Measurements from ENCODE around the gene MEIS2.

Gene MEIS2

DNA sequence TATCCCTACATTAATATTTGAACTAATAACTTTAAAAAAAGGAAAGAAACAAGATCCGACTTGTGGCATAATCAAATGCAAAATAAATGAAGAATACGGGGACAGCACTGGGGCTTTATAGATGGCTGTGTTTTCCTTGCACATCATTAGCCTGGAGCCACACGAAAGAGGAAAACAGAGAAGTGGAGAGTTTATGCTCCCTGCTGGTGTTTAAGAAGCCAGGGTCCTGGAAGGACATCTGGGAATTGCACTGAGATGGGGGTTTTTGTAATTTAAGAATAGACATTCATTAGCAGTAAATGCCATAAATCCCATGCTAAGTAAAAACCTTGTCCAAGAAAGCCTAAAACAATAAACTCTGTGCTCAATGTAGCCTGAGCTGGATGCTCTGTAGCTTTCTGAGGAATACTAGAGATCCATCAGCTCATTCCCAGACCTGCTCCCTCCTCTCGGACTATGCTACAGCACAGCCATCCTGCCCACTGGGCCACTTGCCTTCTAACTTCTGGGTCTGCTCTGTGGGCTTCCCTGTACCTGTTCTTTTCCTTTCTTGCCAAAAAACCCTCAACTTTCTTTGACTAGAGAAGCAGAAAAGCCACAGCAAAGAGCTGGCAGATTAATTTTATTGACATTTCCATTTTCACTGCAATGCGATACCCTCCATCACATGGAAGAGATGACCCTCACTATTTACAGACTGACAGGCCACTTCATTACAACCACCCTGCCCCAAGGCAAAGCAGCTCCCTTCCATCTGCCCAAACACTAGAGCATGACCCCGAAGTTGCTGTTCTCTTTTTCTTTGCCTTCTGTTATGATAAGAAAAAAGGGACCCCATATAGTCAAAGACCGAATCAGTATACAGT, 62.3 kb downstream of the MEIS2 start:
- DNase-seq = no peak

DNA sequence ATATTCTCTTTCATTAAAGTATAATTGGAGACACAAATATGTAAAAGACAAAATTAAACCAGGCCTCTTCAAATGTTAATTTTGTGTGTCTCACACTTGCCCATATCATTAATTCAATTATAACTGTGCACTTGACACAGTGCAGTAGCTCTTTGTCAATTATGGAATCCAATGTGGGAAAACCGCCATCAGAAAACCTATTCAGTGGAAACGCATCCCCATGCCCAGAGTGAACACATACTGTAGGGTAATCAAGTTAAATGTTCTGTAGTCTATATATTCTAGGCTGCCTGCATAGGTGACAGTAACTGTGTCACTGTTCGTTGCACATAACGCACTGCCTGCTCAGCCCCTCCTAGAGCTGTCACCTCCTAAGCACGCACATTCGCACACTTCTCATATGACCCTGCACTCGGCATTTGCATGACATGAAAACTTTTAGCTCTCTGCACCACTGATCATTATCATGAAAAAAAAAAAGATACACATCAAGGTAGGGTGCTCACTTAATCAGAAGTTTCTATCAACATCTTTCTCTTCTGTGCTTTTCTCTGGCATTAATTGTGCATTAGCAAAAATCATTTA, 63.2 kb downstream of the MEIS2 start:
- DNase-seq = no peak

DNA sequence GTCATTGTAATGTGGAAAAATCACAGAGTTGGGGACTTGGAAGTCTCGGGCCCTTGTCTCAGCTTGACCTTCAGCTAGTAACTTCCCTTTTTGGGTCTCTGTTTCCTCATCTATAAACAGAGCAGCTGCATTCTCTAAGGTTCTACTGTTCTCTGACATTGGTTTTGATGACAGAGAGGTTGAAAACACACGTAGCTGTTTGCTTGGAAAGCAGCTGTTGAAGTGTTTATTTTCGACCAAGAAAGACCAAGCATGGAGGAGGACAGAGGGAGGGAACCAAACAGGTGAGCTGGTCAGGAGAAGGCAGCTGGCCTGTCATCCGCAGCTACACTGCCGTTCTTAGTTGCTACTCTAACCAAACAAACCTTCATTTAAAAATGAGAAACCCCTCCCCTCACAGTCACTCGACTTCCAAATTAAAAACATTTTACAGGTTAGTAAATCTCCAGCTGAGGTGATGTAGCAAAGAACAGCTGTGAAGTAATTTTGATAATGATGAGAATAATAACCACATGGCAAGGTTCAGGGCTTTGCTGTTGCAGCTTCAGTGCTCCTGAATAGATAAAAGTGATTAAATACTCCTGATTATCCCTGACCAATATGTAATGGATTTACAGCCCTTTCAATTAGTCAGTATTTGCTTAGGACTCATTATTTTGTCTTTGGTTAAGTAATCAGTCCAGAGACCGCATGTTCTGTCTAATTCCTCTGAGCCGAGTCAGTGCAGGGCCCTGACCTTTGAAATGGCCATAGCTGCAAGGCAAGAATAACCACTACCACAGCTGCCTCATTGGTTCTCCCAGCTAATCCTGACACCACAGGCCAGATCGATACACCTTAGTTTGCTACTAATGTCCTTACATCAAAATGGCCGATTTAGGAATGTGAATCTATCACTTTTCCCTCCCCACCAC, 65.3 kb downstream of the MEIS2 start:
- no peak for DNase-seq

DNA sequence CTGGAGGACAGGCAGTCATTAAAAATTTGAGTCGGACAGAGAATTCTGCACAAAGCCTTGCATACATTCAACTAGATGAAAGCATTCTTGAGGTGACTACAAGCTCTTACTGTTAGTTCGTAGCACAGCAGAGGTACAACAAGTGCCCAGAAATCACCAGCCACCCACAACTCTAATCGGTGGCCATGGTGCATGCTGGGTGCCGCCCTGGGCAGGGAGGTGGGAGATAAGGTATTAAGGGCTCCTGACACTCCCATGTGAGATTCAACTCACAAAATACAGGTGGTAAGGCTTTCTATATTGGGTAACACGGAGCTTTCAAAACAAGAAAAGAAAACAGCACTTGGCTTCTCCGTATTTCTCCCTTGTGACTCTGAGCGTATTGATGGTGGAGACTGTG, 66.0 kb downstream of the MEIS2 start:
- no peak for DNase-seq

DNA sequence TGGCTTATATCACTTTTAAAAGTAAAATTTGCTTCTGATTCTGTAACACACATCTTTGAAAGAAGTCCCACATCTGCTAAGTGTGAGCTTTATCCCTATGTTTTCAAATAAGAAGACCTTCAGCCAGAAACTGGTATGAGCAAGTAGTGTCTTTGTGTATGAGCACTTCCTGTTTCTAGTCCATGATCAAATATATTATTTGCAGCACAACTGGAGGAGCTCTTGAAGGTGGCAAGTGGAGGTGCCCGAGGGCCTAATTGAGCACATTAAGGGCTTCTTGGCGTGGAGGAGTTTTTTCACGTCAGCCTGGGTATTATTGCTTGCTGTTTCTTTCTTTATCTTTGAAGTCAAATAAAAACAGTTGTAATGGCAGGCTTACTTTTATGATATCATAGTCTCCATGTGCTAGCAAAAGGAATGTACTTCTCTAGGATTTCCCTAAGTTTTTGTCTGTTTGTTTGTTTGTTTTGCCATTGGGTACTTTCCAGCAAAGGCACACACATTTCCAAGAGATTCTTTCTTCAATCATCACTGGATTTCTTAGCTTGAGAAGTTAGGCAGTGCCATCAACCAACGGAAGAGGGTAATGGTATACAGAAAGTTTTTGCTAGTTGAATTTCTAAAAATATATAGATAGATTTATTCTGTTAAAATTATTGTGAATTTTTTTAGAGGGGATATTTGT, 68.1 kb downstream of the MEIS2 start:
- DNase-seq = no peak

DNA sequence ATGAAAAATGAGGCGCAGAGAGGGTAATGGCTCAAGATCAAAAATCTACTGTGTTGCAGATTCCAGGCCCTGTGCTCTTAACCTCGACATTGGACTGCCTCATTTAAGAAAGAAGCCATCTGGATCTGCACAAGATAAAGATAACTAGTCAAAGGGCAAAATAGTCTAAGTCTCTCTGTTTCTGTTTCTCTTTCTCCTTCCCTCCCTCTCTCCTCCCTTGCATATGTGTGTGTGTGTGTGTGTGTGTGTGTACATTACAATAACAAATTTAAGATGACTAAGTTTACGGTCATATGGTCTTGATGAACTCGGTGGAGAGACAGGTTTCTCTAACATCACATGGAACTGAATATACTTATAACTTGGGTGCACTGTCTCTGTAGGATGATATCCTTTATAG, 69.2 kb downstream of the MEIS2 start:
- DNase-seq = no peak

DNA sequence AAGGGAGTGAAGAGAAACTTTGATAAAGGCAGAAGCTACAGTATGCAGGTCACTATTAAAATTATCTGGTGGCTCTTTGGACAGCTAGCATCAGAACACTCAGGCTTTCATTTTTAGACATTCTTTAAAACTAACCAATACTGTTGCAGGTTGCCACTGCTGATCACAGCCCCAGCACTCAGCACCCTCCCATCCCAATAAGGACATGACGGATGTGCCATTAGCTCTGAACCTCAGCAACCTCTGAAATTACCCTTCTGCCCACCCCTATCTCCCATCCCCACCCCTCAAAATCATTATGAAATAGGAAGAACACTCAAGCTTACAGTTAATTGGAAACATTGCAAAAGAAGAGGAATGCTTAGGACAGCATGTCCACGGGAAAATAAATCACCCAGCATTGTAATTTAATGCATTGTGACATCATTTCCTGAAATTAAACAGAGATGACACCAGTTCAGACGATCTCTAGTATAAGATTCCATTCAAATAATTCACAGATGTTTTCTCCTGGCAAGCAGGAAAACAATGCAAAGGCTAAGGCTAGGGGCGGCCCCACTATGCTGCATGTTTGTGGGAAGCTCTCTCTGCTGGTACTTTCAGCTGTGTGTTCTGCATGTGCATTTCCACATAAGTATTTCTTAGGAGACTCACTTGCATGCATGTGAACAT, 71.6 kb downstream of the MEIS2 start:
- DNase-seq = no peak

DNA sequence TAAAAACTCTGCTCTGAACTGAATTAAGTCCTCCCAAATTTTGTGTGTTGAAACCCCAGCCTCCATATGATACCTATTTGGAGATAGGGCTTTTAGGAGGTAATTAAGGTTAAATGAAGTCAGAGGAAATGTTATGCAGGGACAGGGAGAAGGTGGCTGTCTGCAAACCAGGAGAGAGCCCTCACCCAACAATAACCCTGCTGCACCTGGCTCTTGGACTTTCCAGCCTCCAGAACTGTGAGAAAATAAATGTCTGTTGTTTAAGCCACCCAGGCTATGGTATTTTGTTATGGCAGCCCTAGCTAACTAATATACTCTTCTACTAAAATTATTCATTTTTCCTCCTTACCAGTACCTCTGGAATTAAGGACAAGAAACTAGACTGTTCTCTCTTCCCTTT, 79.5 kb downstream of the MEIS2 start:
- DNase-seq = no peak

DNA sequence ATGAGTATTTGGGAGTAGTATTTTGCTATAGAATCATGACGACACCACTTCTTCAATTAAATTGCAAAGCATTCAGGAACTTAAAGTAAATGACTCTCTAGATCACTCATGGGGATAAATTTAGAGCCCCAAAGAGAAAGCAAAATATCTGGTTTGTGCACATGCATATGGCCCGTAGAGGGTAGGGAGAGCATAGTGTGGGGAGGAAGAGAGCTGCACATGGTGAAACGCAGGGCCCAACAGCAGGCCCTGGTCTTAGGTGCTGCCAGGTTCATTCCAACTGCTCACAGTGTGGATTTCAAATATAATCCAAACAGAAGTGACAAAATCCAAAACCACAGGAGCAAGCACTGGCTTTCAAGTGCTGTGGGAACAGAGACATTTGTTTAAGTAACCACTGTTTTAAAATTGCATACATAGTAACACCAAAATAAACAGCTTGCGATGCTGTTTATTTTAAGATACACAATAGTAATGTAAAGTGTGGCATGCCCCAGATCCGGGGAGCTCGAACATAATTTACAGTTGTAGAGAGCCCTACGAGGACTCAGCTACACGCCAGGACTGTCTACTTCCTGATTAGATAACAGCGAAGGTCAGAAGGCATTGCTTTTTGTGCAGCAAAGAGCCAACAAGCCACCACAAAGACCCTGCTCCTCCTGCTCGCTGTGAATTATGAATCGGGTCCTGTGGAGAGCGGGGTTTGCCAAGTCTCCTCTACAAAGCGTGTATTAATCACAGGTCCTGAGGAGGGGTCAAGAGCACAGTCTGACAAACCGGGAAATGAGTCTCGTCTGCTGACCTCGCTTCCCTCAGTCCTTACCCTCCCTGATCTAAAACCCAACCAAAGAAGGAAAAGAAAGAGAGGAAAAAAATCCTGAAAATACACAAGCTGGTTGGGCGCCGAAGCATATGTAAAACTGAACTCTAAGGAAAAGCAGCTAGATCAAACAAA, 80.6 kb downstream of the MEIS2 start:
- DNase-seq = no peak

- DNase-seq = no peak
These were observed 83.2 kb downstream of the MEIS2 start for GRCh38 chr15:37017031-37017625.

- DNase-seq = no peak
These were observed 84.1 kb downstream of the MEIS2 start for GRCh38 chr15:37016231-37016630.

GRCh38 chr15:37015451-37015850, 84.9 kb downstream of the MEIS2 start:
- no peak for DNase-seq

GRCh38 chr15:37015035-37015434, 85.3 kb downstream of the MEIS2 start:
- no peak for DNase-seq

DNA sequence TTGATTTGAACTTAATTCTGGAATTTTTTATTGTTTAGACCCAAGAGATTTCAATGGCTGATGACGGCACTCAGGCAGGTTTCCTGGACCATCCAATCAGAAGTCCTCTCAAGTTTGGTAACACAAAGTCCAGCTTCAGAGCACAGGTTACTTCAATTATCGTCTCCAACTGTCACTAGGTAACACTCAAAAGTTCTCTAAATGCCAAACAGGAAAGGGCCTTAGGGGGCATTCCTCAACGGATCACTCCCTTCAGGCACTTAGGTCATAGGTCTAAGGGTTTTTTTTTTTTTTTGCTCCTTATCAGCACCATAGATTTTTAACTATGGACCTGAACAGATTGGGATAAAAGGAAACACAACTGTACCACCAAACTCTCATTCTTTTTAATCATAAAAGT, 85.8 kb downstream of the MEIS2 start:
- no peak for DNase-seq

DNA sequence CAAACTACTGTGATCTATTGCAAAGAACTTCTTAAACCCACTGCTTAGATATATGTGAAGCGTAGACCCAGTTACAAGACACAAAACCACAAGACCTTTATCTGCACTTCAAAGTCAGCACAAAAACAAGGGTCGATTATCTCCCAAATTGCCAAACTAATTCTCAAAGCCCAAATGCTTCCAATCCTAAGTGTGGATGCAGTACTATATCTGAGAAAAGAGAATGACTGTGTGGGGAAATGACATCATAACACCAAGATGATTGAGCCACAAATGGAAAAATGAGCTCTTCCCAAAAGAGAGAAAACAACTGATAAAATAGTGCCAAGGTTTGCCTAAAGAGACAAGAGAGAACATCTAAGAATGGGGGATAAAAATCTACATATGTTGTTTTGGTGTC, 86.2 kb downstream of the MEIS2 start:
- DNase-seq = no peak

DNA sequence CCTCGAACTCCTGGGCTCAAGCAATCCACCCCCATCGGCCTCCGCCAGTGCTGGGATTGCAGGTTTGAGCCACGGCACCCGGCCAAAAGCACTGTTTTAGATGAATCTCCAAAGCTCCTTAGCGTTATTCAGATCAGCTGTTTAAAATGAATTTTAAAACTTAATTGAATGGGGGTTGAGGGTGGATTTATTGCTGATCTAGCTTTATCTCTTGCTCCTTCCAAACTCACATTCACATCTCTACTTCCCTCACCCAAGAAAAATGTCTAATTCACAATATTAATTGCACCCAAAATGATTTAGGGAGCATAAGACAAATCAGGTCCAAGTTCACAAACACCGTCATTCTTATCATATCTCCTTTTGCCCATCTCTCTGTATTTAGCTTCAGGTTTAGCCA, 89.8 kb downstream of the MEIS2 start:
- DNase-seq = no peak

DNA sequence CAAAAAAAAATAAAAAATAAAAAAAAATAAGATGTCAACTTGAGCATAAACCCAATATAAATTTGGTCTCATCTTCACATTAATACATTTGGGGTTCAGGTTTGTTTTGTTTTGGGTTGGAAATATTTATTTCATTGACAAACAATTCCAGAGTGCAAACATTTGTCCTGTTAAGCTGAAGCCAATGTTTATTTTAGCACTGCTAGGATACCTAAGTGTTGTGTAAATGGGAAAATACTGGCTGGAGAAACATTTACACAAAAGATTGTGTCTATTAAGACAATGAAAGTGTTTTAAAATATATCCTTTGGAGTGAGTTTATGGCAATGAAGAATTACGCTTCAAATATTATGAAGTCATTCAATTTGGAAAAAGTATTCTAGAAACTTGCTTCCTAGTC, 91.1 kb downstream of the MEIS2 start:
- DNase-seq = no peak

DNA sequence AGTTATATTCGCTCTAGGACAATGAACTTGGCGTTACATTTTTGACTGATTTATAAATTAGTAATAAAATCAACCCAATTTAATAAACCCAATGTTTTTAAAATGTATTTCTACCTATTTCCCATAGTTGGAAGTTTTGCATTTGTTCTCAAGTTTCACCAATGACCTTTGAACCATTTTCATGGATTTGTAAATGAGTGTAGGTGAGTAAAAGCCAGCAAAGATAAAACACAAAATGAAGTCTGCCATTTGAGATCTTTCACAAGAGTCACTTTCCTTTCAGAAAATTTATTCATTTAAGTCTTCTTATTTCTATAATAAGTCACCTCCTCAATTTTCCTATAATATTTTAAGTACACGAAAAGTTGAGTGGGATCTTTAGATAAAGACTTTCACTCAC, 92.1 kb downstream of the MEIS2 start:
- no peak for DNase-seq

- DNase-seq = no peak
These were observed 93.0 kb downstream of the MEIS2 start for GRCh38 chr15:37007301-37007700.

DNA sequence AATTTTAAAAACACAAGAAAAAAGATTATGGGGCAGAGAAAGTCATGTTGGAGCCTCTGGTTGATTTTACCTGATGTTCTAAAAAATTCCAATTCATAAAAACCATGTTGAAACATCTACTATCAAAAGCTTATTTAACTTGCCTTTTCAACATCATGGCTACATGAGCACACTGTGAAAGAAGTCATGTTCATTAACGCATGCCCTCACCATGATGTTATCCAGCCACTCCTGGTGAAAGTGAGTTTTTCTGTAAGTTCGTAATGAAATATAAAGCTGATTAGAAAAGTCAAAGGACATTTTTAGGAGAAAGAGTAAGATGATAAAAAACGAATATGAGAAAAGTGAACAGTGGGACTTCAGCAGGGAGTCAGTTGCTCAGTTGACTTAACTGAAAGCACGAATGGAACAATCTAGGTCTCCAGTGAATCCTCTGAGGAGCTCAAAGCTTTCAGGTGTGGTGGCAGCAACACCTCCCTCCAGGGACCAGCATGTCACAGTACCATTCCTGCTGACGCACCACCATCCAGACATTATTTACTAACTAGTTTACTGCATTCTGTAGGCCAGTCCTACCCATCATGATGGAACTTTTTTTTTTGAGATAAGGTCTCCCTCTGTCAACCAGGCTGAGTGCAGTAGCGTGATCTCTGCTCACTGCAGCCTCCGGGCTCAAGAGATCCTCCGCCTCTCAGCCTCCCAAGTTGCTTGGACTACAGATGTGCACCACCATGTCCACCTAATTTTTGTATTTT, 95.2 kb downstream of the MEIS2 start:
- DNase-seq = no peak
